ENCODE results near the gene MICAL3. TPM values are rescaled to one million over a fixed set of nuclear protein-coding genes. Genes with fewer than 3 reads are reported as not detected.
"Not testable (repeated sequence)": the region's sequence is repeated elsewhere in the genome, so short reads cannot be mapped to it uniquely, and the experiment has no call there.

MICAL3 gene
- polyA plus RNA-seq, 3 donors from 2014 or later: 1.1 to 2.3 TPM; not detected in 1

- no peaks in the 10 kb centered on the region for H3K9me3 Mint-ChIP-seq
- no peaks in the 10 kb centered on the region for H3K4me1 Mint-ChIP-seq
- no peak overlapping the region for H3K4me3 Mint-ChIP-seq
- peaks cover 2 to 5% (median 3%) of the 10 kb centered on the region in 3 donors for H3K27me3 Mint-ChIP-seq (ENCODE audit: low read depth in 3 of 3)
- H3K36me3 Mint-ChIP-seq: no peaks in the 10 kb centered on the region
- H3K27ac Mint-ChIP-seq: no peak overlapping the region
- no peak for DNase-seq
Observed at GRCh38 chr22:18056161-18056666, 31.9 kb upstream of the MICAL3 start.

DNA sequence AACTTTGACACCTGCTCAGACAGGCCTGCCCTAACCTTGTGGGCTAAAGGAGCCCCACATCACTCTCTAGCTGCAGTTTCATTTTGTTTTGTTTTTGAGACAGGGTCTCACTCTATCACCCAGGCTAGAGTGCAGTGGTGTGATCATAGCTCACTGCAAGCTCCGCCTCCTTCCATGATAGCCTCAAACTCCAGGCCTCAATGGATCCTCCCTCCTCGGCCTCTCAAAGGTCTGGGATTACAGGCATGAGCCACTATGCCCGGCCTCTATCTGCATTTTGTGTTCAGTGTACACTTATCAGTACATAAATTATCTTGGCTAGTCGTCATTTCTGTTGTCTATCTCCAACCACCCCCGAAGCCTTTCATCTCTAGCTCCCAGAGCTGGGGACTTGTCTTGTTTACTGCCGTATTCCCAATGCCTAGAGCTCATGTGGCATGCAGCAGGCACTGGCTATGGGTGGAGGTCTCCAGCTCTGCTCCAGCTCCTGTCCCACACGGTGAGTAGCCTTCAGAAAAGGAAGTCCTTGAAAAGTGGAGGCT lies 31.3 kb upstream of the MICAL3 start:
- DNase-seq: no peak
- Mint-ChIP-seq H3K27me3 (ENCODE audit: low read depth in 3 of 3) (peaks cover 3 to 5% (median 5%) of the 10 kb centered on the region in 3 donors), H3K36me3 (no peaks in the 10 kb centered on the region), H3K27ac (no peak overlapping the region), H3K4me1 (no peaks in the 10 kb centered on the region), H3K9me3 (no peaks in the 10 kb centered on the region), H3K4me3 (no peak overlapping the region)

- not testable (repeated sequence) for H3K4me3 Mint-ChIP-seq; H3K27me3 Mint-ChIP-seq (ENCODE audit: low read depth in 3 of 3); DNase-seq; H3K27ac Mint-ChIP-seq; H3K36me3 Mint-ChIP-seq; H3K4me1 Mint-ChIP-seq; H3K9me3 Mint-ChIP-seq
Observed at GRCh38 chr22:18053216-18053946, 29.0 kb upstream of the MICAL3 start.

- H3K36me3 Mint-ChIP-seq; H3K4me3 Mint-ChIP-seq; DNase-seq; H3K27me3 Mint-ChIP-seq (ENCODE audit: low read depth in 3 of 3); H3K4me1 Mint-ChIP-seq; H3K27ac Mint-ChIP-seq; H3K9me3 Mint-ChIP-seq: not testable (repeated sequence)
Observed at GRCh38 chr22:18051113-18051512, 26.8 kb upstream of the MICAL3 start.

DNA sequence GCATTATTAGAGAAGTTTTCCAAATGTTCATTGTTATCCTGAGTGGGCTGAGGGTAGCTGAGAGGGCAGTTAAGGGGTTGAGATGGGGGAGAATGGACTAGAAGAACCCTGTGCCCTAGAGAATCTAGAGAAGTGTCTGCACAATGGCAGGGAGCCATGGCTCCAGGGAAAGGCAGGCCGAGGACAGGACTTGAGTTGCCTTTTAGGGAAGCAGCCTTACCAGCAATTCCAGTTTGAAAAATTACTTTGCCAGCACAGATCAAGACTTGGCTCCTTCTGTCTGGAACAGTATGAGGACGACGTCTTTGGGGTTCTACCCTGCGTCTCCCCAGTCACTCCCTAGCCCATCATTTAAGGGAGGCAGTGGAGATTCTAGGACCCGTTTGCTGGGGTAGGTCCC lies 25.7 kb upstream of the MICAL3 start:
- H3K4me3 Mint-ChIP-seq: no peak overlapping the region

GRCh38 chr22:18048441-18048898 lies 24.1 kb upstream of the MICAL3 start:
- no peaks in the 10 kb centered on the region for H3K9me3 Mint-ChIP-seq
- H3K4me3 Mint-ChIP-seq: no peak overlapping the region
- H3K36me3 Mint-ChIP-seq: no peaks in the 10 kb centered on the region
- DNase-seq: no peak
- H3K27me3 Mint-ChIP-seq (ENCODE audit: low read depth in 3 of 3): peaks cover 3 to 5% (median 3%) of the 10 kb centered on the region in 3 donors
- H3K27ac Mint-ChIP-seq: no peak overlapping the region
- no peaks in the 10 kb centered on the region for H3K4me1 Mint-ChIP-seq

More for the DNA sequence above, 25.7 kb upstream of the MICAL3 start:
- H3K36me3 Mint-ChIP-seq: no peaks in the 10 kb centered on the region
- H3K9me3 Mint-ChIP-seq: no peaks in the 10 kb centered on the region
- H3K27me3 Mint-ChIP-seq (ENCODE audit: low read depth in 3 of 3): peaks cover 3 to 5% (median 3%) of the 10 kb centered on the region in 3 donors
- no peak for DNase-seq
- no peaks in the 10 kb centered on the region for H3K4me1 Mint-ChIP-seq
- no peak overlapping the region for H3K27ac Mint-ChIP-seq

GRCh38 chr22:18048041-18048440 lies 23.7 kb upstream of the MICAL3 start:
- no peak for DNase-seq
- Mint-ChIP-seq H3K4me1 (no peaks in the 10 kb centered on the region), H3K27me3 (ENCODE audit: low read depth in 3 of 3) (peaks cover 3 to 5% (median 3%) of the 10 kb centered on the region in 3 donors), H3K9me3 (no peaks in the 10 kb centered on the region), H3K27ac (no peak overlapping the region), H3K4me3 (no peak overlapping the region), H3K36me3 (no peaks in the 10 kb centered on the region)

DNA sequence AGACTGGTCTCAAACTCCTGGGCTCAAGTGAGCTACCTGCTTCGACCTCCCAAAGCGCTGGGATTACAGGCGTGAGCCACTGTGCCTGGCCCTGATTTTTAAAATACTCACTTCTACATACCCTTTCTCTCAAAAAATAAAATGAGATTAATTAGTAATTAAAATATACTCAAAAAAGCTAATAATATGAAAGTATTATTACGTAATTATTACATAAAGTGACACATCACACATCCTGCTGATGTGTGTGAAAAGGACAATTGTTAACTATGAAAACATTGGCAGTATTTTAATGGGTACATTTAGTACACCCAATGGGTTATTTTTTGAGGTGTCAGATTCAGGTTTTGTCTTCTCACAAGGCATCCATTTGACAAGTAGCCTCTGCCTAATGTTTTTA lies 21.4 kb upstream of the MICAL3 start:
- Mint-ChIP-seq H3K27me3 (ENCODE audit: low read depth in 3 of 3) (peaks cover 1 to 3% (median 3%) of the 10 kb centered on the region in 3 donors), H3K4me1 (no peaks in the 10 kb centered on the region), H3K36me3 (no peaks in the 10 kb centered on the region), H3K4me3 (no peak overlapping the region), H3K9me3 (no peaks in the 10 kb centered on the region), H3K27ac (no peak overlapping the region)
- no peak for DNase-seq

DNA sequence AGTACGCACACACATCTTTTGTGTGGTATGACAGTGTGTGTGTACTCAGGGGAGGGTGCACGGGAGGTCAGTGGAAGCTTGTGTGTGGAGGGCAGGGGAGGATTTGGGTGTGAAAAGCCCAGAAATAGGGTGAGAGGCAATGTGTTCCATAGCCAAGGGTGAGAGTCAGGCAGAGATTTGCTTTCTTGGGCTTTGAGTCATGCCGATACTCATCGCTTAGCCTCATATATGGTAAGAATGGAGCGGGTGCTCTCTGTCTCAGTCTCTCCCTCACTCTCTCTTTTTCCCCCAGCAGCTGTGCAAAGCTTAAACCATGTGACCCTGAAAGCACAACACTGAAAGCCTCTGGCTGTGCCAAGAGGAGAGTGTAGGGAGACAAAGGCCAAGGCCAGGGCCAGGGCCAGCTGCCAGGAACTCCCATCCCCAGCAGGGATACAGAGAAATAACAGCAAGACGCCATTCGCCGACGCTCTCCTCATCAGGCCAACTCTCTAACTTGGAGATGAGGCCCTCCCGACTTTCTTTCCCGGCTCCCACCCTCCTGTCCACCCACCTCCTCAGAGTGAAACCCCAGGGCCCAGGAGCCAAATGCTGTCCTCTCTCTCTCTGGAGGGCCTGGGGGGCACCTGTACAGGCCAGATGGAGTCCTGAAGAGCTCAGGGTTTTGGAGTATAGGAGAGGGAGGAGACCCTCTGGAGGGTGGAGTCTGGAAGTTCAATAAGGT lies 20.3 kb upstream of the MICAL3 start:
- Mint-ChIP-seq H3K36me3 (no peaks in the 10 kb centered on the region), H3K9me3 (no peaks in the 10 kb centered on the region), H3K27me3 (ENCODE audit: low read depth in 3 of 3) (peaks cover 0 to 5% (median 1%) of the 10 kb centered on the region in 3 donors), H3K4me3 (no peak overlapping the region), H3K4me1 (no peaks in the 10 kb centered on the region), H3K27ac (no peak overlapping the region)
- no peak for DNase-seq

DNA sequence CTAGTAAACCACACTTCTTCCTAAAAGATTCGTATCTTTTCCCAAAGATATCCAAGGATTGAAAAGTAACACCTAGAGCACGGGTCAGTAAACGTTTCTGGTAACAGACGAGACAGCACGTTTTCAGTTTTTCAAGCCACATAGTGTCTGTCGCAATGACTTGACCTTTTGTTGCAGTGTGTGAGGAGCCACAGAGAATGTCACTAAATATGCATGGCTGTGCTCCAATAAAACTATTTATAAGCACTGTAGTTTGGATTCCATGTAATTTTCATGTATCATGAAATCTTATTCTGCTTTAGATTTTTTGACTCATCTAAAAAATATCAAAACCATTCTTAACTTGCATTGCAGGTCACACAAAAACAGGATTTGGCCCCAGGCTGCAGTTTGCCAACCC lies 18.3 kb upstream of the MICAL3 start:
- Mint-ChIP-seq H3K27me3 (ENCODE audit: low read depth in 3 of 3) (peaks cover 0 to 3% (median 0%) of the 10 kb centered on the region in 3 donors), H3K27ac (no peak overlapping the region), H3K4me3 (no peak overlapping the region), H3K36me3 (no peaks in the 10 kb centered on the region), H3K4me1 (no peaks in the 10 kb centered on the region), H3K9me3 (no peaks in the 10 kb centered on the region)
- DNase-seq: no peak

- H3K27ac Mint-ChIP-seq; H3K27me3 Mint-ChIP-seq (ENCODE audit: low read depth in 3 of 3); H3K4me1 Mint-ChIP-seq; DNase-seq; H3K4me3 Mint-ChIP-seq; H3K9me3 Mint-ChIP-seq; H3K36me3 Mint-ChIP-seq: not testable (repeated sequence)
Observed at GRCh38 chr22:18040898-18041297, 16.5 kb upstream of the MICAL3 start.

DNA sequence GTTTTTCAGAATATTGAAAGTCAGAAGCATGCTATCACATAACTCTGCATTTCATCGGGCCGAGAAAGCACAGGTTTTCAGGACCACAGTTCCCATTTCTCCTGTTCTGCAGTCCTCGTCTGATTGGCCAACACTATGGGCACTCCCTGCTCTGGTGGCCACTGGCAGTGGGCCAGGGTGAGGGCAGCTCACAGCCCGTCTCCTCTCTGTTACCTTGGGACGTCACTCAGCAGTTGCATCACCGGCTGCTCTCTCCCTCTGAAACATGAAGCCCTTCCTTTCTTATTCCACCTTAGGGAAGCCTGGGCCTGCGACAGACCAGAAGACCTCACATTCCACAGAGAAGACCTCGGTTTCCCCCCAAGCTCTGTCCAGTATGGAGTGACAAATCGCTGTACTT lies 11.4 kb upstream of the MICAL3 start:
- Mint-ChIP-seq H3K4me3 (no peak overlapping the region), H3K27me3 (ENCODE audit: low read depth in 3 of 3) (peaks cover 0 to 5% (median 2%) of the 10 kb centered on the region in 3 donors), H3K9me3 (no peaks in the 10 kb centered on the region), H3K27ac (no peak overlapping the region), H3K4me1 (no peaks in the 10 kb centered on the region), H3K36me3 (no peaks in the 10 kb centered on the region)
- DNase-seq: no peak

DNA sequence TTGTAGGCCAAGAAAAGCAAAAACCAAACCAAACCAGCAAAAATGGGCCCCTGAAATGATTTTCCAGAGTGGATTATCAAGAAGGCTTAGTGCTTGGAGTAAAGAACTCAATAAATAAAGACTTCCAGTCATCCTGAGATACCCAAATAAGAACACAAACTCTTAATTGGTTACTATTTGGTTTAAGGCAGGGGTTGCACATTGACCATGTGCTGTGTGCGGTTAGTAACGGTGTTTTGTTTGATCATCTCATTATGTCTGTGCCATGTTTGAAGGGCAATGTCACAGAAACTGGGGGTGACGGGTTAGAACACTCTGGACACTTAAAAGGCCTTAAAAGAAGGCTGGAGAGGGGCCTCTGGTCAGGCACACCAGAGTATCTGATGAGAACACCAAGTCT lies 9.7 kb upstream of the MICAL3 start:
- H3K36me3 Mint-ChIP-seq: no peaks in the 10 kb centered on the region
- H3K4me3 Mint-ChIP-seq: no peak overlapping the region
- no peak for DNase-seq
- H3K9me3 Mint-ChIP-seq: no peaks in the 10 kb centered on the region
- no peaks in the 10 kb centered on the region for H3K4me1 Mint-ChIP-seq
- no peak overlapping the region for H3K27ac Mint-ChIP-seq
- H3K27me3 Mint-ChIP-seq (ENCODE audit: low read depth in 3 of 3): peaks cover 0 to 2% (median 2%) of the 10 kb centered on the region in 3 donors
